Kidney epithelial cell (primary cell): Measurements from ENCODE around the gene FAM171A1. TPM values are rescaled to one million over a fixed set of nuclear protein-coding genes. Genes with fewer than 3 reads are reported as not detected.

Source experiments
- DNase-seq: peaks from one replicate; pipeline ENCODE4 v3.0.0-alpha.2; 2010; ENCODE audit warnings: low read depth
- H3K27me3 ChIP-seq: 2 replicates; pipeline ENCODE4 v1.6.0; 2011; ENCODE audit warnings: low read length; ENCODE audit not compliant: control insufficient read depth, insufficient read depth
- H3K36me3 ChIP-seq: 2 replicates; pipeline ENCODE4 v1.5.1; 2011; ENCODE audit warnings: low read length; ENCODE audit not compliant: control insufficient read depth, insufficient read depth
- H3K4me3 ChIP-seq: 2 replicates; pipeline ENCODE4 v1.5.1; 2011; ENCODE audit warnings: low read depth, mild to moderate bottlenecking, control low read depth, low read length
- total RNA-seq: library from RNA; depleted of rRNA; stranded (reverse); fragments of >200 nt; gene quantifications from 2 replicates; pipeline ENCODE4 v1.2.3, GENCODE V29; 2015
- TF ChIP-seq, protein P1 (sequence below): IDR thresholded peaks from 2 replicates; pipeline ENCODE4 v1.5.1; 2011; ENCODE audit warnings: mild to moderate bottlenecking, moderate library complexity, low read length, control low read depth, inconsistent platforms; ENCODE audit not compliant: insufficient read depth, poor library complexity, severe bottlenecking

FAM171A1 gene
- total RNA-seq, 1 donor from 2014 or later = 34.0 TPM

DNA sequence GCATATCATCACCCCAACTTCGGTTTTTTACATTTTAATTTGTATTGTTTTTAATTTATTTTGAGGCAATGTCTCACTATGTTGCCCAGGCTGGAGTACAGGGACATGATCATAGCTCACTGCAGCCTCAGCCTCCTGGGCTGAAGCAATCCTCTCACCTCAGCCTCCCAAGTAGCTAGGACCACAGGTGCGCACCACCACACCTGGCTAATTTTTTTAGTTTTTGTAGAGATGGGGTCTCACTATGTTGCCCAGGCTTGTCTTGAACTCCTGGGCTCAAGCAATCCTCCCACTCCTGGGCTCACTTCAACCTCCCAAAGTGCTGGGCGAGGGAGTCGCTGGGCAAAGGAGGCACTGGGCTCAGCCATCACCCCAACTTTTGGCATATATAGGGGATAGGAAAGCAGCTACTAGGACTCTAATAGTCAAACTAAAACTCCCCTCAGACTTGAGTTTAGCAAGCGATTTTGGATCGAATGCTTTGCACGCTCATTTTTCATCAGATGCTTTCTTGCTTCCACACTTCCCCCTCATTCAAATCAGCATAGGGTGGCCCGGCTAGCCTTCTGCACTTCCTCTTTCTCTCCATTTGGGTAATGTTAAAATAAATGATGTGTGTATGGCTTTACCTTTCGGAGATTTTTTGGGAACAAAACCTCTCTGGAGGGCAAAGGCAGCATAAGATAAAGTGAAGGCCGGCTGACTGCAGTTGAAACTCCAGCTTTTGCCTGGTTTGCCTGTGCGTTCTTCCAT lies 181.8 kb downstream of the FAM171A1 start:
- TF ChIP-seq, protein P1, sequence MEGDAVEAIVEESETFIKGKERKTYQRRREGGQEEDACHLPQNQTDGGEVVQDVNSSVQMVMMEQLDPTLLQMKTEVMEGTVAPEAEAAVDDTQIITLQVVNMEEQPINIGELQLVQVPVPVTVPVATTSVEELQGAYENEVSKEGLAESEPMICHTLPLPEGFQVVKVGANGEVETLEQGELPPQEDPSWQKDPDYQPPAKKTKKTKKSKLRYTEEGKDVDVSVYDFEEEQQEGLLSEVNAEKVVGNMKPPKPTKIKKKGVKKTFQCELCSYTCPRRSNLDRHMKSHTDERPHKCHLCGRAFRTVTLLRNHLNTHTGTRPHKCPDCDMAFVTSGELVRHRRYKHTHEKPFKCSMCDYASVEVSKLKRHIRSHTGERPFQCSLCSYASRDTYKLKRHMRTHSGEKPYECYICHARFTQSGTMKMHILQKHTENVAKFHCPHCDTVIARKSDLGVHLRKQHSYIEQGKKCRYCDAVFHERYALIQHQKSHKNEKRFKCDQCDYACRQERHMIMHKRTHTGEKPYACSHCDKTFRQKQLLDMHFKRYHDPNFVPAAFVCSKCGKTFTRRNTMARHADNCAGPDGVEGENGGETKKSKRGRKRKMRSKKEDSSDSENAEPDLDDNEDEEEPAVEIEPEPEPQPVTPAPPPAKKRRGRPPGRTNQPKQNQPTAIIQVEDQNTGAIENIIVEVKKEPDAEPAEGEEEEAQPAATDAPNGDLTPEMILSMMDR = no peak
- no peak for DNase-seq
- Histone ChIP-seq H3K36me3 (no peaks in the 10 kb centered on the region), H3K4me3 (no peak overlapping the region), H3K27me3 (no peaks in the 10 kb centered on the region)

DNA sequence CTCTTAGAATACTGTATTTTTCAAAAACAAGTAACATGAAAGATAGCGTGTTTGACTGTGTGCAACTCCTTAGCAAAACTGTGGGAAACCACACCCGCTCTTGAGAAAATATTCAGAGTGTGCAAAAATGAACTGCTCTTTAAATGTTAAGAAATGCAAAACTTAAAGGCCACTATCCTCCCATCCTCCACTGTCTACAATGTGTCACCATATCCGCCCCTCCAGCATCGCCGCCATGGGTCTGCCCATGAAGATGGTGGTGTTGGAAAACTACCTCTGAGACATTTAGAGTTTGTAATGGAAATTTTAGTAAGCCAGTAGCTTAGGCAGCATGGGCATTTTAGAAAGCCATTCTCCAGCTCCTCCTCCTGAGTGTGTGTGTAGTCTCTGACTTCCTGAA lies 182.5 kb downstream of the FAM171A1 start:
- TF ChIP-seq, protein P1 = no peak
- DNase-seq = no peak
- Histone ChIP-seq H3K27me3 (no peaks in the 10 kb centered on the region), H3K36me3 (no peaks in the 10 kb centered on the region), H3K4me3 (no peak overlapping the region)

DNA sequence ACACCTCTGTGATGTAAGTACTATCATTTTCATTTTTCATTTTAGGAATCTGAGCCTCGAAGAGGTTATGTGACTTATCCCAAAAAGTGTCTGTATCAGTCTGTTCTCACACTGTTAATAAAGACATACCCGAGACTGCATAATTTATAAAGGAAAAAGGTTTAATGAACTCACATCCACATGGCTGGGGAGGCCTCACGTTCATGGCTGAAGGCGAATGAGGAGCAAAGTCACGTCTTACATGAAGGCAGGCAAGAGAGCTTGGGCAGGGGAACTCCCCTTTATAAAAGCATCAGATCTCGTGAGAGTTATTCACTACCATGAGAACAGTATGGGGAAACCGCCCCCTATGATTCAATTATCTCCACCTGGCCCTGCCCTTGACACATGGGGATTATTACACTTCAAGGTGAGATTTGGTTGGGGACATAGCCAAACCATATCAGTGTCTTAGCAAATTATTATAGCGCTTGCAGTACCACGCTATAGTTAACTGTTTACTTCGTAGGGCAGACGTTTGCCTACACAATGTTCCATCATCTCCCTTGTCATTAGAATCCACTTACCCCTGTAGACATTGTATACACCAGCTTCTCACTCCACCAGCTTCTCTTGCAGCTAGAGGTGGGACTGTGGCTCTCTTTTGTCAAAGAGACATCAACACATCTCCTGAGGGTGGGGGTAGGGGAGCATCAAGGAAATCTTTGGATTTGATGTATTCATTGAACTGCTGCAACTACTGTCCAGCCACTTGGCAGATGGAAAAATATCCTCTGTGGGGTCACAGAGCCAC lies 187.2 kb downstream of the FAM171A1 start:
- Histone ChIP-seq H3K27me3 (no peaks in the 10 kb centered on the region), H3K36me3 (no peaks in the 10 kb centered on the region), H3K4me3 (no peak overlapping the region)
- no peak for DNase-seq
- TF ChIP-seq, protein P1 = no peak

DNA sequence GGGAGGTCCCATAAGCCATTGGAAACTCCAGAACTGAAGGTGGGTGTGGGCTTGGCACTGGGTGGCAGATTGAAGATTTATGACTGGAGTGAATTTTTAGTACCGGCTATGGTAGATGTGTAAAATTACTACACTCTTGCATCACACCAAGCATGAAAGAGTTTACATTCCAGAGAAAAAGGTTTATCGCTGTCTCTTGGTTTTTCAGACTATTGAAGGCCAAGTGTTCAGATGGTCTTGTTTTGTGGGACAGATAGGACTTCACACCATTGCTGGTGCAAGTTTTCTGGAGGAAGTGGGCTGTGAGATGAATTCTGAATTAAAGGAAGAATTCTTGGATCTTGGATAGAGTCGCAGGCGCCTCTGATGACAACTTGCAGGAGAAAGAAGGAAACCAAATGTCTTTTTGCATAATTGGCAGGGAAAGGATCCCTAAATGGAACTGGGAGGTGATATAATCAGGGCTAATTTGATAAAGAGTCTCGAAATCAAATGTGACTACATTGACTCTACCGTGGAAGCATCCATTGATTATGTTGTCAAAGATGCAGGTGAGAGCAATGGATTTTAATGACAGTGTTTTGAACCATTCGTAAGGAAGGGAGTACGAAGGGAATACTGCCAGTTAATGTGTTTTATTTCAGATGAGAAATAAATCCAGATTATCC lies 188.4 kb downstream of the FAM171A1 start:
- TF ChIP-seq, protein P1 = no peak

DNA sequence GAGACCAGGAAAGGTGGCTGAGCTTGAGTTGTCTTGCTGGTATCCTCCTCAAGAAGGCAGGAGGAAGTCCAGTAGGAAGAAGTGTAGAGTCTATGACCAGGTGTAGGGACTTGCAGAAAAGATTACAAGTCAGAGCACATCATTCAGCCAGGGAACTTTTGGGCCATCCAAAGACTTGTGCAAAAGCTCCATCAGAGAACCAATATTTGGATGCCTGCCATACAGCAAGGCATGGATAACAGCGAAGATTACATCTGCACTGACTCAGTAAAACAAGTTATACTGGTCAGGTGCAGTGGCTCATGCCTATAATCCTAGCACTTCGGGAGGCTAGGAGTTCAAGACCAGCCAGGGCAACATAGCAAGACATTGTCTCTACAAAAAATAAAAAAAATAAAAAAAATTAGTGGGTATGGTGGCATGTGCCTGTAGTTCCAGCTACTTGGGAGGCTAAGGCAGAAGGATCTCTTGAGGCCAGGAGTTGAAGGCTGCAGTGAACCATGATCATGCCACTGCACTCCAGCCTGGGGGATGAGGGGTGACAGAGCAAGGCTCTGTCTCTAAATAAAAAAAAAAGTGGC lies 189.4 kb downstream of the FAM171A1 start:
- Histone ChIP-seq H3K4me3 (no peak overlapping the region), H3K27me3 (no peaks in the 10 kb centered on the region), H3K36me3 (no peaks in the 10 kb centered on the region)
- TF ChIP-seq, protein P1 = no peak
- DNase-seq = no peak

More for the DNA sequence above, 188.4 kb downstream of the FAM171A1 start:
- DNase-seq = no peak
- Histone ChIP-seq H3K36me3 (no peaks in the 10 kb centered on the region), H3K27me3 (no peaks in the 10 kb centered on the region), H3K4me3 (no peak overlapping the region)
